ENCODE data around the gene FZD7. TPM values are rescaled to one million over a fixed set of nuclear protein-coding genes. Genes with fewer than 3 reads are reported as not detected.

Gene FZD7
- total RNA-seq, 1 experiment from 2014 or later: 302 TPM

DNA sequence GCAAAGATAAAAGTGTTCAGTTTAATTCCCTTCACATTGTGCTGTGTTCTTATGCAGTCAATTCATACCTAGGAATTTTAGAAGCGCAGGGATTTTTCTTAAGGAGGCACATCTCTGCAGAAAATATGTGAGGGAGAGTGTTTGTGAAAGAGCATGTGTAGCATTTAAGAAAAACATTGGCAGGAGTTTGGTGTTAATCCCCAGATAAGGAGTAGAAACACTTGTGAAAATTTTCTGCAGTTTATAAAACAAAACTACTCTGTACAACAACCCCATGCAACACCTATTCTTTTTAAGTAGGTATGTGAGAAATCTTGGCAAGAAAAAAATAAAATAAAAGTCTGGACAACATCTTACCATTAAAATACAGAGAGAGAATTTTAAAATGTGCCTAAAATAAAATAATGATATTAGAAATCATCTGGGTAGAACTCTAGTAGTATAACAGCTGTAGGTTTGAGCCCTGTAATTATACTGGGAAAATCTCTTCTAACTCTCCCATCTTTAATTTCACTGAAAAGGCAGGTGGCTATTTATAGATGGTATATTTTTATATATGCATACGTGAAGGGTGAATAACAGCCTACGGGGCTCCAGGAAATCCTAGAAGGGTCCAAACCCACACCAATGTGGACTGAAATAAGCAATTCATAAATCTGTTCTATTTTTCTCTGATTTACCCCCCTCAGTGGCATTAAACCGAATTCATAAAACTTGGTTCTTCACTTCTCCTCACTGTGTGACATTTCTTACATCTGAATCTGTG is 6.6 kb downstream of the FZD7 start:
- no peak overlapping the region for H3K27ac ChIP-seq (ENCODE audit: insufficient read length, low read depth, low read length)

More for the DNA sequence above, 6.6 kb downstream of the FZD7 start:
- no peaks in the 10 kb centered on the region for H3K79me1 ChIP-seq (ENCODE audit: insufficient read depth, low read depth, low read length, poor library complexity, severe bottlenecking)
- no peaks in the 10 kb centered on the region for H4K20me1 ChIP-seq (ENCODE audit: control insufficient read depth, insufficient read depth, insufficient read length)
- H3K27me3 Mint-ChIP-seq (ENCODE audit: low read depth): no peaks in the 10 kb centered on the region; the same call in 1 of the 2 replicates
- no peak overlapping the region for H2BK20ac ChIP-seq (ENCODE audit: low read depth, low read length, poor library complexity, severe bottlenecking)
- H3K4me1 Mint-ChIP-seq: peaks cover 24 to 33% of the 10 kb centered on the region in 2 experiments
- H3K27me3 ChIP-seq (ENCODE audit: insufficient read depth, low read length): no peaks in the 10 kb centered on the region
- H3K9me3 ChIP-seq (ENCODE audit: control insufficient read depth, low read depth, low read length): no peaks in the 10 kb centered on the region
- TF ChIP-seq, protein P1, sequence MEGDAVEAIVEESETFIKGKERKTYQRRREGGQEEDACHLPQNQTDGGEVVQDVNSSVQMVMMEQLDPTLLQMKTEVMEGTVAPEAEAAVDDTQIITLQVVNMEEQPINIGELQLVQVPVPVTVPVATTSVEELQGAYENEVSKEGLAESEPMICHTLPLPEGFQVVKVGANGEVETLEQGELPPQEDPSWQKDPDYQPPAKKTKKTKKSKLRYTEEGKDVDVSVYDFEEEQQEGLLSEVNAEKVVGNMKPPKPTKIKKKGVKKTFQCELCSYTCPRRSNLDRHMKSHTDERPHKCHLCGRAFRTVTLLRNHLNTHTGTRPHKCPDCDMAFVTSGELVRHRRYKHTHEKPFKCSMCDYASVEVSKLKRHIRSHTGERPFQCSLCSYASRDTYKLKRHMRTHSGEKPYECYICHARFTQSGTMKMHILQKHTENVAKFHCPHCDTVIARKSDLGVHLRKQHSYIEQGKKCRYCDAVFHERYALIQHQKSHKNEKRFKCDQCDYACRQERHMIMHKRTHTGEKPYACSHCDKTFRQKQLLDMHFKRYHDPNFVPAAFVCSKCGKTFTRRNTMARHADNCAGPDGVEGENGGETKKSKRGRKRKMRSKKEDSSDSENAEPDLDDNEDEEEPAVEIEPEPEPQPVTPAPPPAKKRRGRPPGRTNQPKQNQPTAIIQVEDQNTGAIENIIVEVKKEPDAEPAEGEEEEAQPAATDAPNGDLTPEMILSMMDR (conservative IDR thresholded peaks at IDR 0.05): no peak
- H3K4me2 ChIP-seq (ENCODE audit: insufficient read depth, insufficient read length, low read length): peak overlapping the region; percentile 72
- H3K56ac ChIP-seq (ENCODE audit: insufficient read length, low read depth, low read length): no peak overlapping the region
- no peak overlapping the region for H3K9ac ChIP-seq (ENCODE audit: extremely low read depth, insufficient read length, low read length)
- H3K4me3 Mint-ChIP-seq: no peak overlapping the region; a peak in 1 of 5 replicates
- peaks cover 7 to 18% (median 17%) of the 10 kb centered on the region in 3 experiments; a peak in 6 of 7 replicates for H3K36me3 Mint-ChIP-seq (ENCODE audit: insufficient read depth in 1 of 3, low read depth in 3 of 3)
- H2BK15ac ChIP-seq (ENCODE audit: low read depth, low read length): no peak overlapping the region
- no peak overlapping the region for H3T11ph ChIP-seq (ENCODE audit: low read length)
- no peak overlapping the region for H4K91ac ChIP-seq (ENCODE audit: insufficient read length, low read depth, low read length)
- no peak overlapping the region for H2BK5ac ChIP-seq (ENCODE audit: insufficient read length, low read length)
- peaks cover 3% of the 10 kb centered on the region for H3K4me1 ChIP-seq (ENCODE audit: insufficient read depth, low read length)
- no peak for DNase-seq
- H3K14ac ChIP-seq (ENCODE audit: insufficient read depth, low read length): no peak overlapping the region
- H3K27ac Mint-ChIP-seq: peak overlapping the region in 1 of 3 experiments; percentile 79; a peak in 1 of 7 replicates
- H3K79me2 ChIP-seq (ENCODE audit: insufficient read depth, low read length): peaks cover 24% of the 10 kb centered on the region; the same call in 1 of the 2 replicates
- no peaks in the 10 kb centered on the region for H3K9me3 Mint-ChIP-seq
- peaks cover 8% of the 10 kb centered on the region for H3K23me2 ChIP-seq (ENCODE audit: insufficient read length, low read depth, low read length, poor library complexity, severe bottlenecking)
- no peak overlapping the region for H2BK120ac ChIP-seq (ENCODE audit: low read depth, low read length, poor library complexity, severe bottlenecking)
- no peak overlapping the region for H3K4ac ChIP-seq (ENCODE audit: low read depth, low read length)
- no peak overlapping the region for H2AK5ac ChIP-seq (ENCODE audit: insufficient read length, low read length)
- H2BK12ac ChIP-seq (ENCODE audit: insufficient read length, low read depth, low read length): no peak overlapping the region
- no CpG with 5 or more reads among the region's 4 CpGs for WGBS (ENCODE audit: extremely low coverage, insufficient read length, low lambda C conversion rate)
- H3K18ac ChIP-seq (ENCODE audit: insufficient read length, low read depth, low read length): no peak overlapping the region
- H3K23ac ChIP-seq (ENCODE audit: insufficient read length, low read depth, low read length): no peak overlapping the region
- H4K8ac ChIP-seq (replicated peaks; ENCODE audit: insufficient read length, low read depth, low read length): no peak overlapping the region
- H4K5ac ChIP-seq (ENCODE audit: insufficient read length, low read depth, low read length): no peak overlapping the region
- H2AFZ ChIP-seq (ENCODE audit: low read length): no peak overlapping the region

All from H9 (cell line).